WTC11 (cell line): ENCODE measurements around the gene NFIX. TPM values are rescaled to one million over a fixed set of nuclear protein-coding genes. Genes with fewer than 3 reads are reported as not detected.

ENCODE experiments used
- ATAC-seq: fragments of 200-7000 bp; cut with Tn5 transposase; 2 replicates; pipeline ENCODE4 v1.10.0; 2021; ENCODE audit warnings: mild to moderate bottlenecking, moderate library complexity
- CTCF ChIA-PET: fragments of 300-600 bp; sonication (Branson Sonifier 250); formaldehyde crosslinking; loops from one replicate; lab custom pipeline; 2021; ENCODE audit warnings: antibody characterized with exemption; lab: Charles Lee
- POLR2A ChIA-PET: fragments of 350-600 bp; sonication (Branson Sonifier 250); formaldehyde crosslinking; loops from one replicate; lab custom pipeline; 2021; ENCODE audit warnings: antibody characterized with exemption; lab: Charles Lee
- DNase-seq: peaks from one replicate; pipeline ENCODE4 v3.0.0; 2021; ENCODE audit warnings: low spot score
- H3K27ac Mint-ChIP-seq: 2 replicates; pipeline ENCODE4 v1.8.0; 2021; ENCODE audit warnings: mixed read lengths
- H3K27me3 Mint-ChIP-seq: 2 replicates; pipeline ENCODE4 v1.8.0; 2021; ENCODE audit warnings: low read depth, mild to moderate bottlenecking, moderate library complexity, mixed read lengths
- H3K36me3 Mint-ChIP-seq: 2 replicates; pipeline ENCODE4 v1.8.0; 2021; ENCODE audit warnings: mixed read lengths
- H3K4me1 Mint-ChIP-seq: 2 replicates; pipeline ENCODE4 v1.8.0; 2022; ENCODE audit warnings: mixed read lengths
- H3K4me3 Mint-ChIP-seq: 2 replicates; pipeline ENCODE4 v1.8.0; 2021; ENCODE audit warnings: mild to moderate bottlenecking, moderate library complexity, mixed read lengths
- H3K9me3 Mint-ChIP-seq: 2 replicates; pipeline ENCODE4 v1.8.0; 2021; ENCODE audit warnings: mixed read lengths
- CBFB ChIP-seq: sonication (generic); formaldehyde crosslinking; IDR thresholded peaks from 2 replicates; pipeline ENCODE4 v1.8.1; 2022; ENCODE audit warnings: mild to moderate bottlenecking, low read depth, missing genetic modification reagents
- CREM ChIP-seq: sonication (generic); formaldehyde crosslinking; IDR thresholded peaks from 2 replicates; pipeline ENCODE4 v1.8.1; 2022; ENCODE audit warnings: mild to moderate bottlenecking, missing genetic modification reagents, moderate library complexity
- EMX1 ChIP-seq: fragments of 250-450 bp; sonication (Bioruptor Pico); IDR thresholded peaks from 2 replicates; pipeline ENCODE4 v1.8.0; 2021; ENCODE audit warnings: mild to moderate bottlenecking
- GTF2I ChIP-seq: fragments of 250-450 bp; sonication (Bioruptor Pico); conservative IDR thresholded peaks from 2 replicates; pipeline ENCODE4 v1.4.0; 2021; ENCODE audit warnings: mild to moderate bottlenecking
- NFE2L1 ChIP-seq: sonication (generic); formaldehyde crosslinking; IDR thresholded peaks from 2 replicates; pipeline ENCODE4 v1.8.1; 2023; ENCODE audit warnings: missing genetic modification reagents
- NR1H2 ChIP-seq: sonication (generic); formaldehyde crosslinking; IDR thresholded peaks from 2 replicates; pipeline ENCODE4 v1.9.0; 2021; ENCODE audit warnings: mild to moderate bottlenecking, moderate library complexity, missing genetic modification reagents
- SMAD3 ChIP-seq: sonication (generic); formaldehyde crosslinking; IDR thresholded peaks from 2 replicates; pipeline ENCODE4 v1.8.0; 2022; ENCODE audit warnings: missing genetic modification reagents, mild to moderate bottlenecking, borderline replicate concordance
- TCF7 ChIP-seq: sonication (generic); formaldehyde crosslinking; IDR thresholded peaks from 2 replicates; pipeline ENCODE4 v1.8.0; 2022; ENCODE audit warnings: mild to moderate bottlenecking, low read depth, missing genetic modification reagents, moderate library complexity
- ZNF232 ChIP-seq: sonication (generic); formaldehyde crosslinking; IDR thresholded peaks from 2 replicates; pipeline ENCODE4 v1.8.0; 2022; ENCODE audit warnings: mild to moderate bottlenecking, missing genetic modification reagents
- ZNF416 ChIP-seq: fragments of 250-450 bp; sonication (Bioruptor Pico); IDR thresholded peaks from 2 replicates; pipeline ENCODE4 v1.9.0; 2021; ENCODE audit warnings: mild to moderate bottlenecking, inconsistent platforms
- ZNF423 ChIP-seq: fragments of 250-450 bp; sonication (Bioruptor Pico); IDR thresholded peaks from 2 replicates; pipeline ENCODE4 v2.1.2; 2022; ENCODE audit warnings: mild to moderate bottlenecking, moderate library complexity
- total RNA-seq: library from RNA; stranded (reverse); gene quantifications from 3 replicates; pipeline ENCODE4 v1.2.3, GENCODE V29; 2021
- TF ChIP-seq, protein P1 (sequence below): sonication (generic); formaldehyde crosslinking; IDR thresholded peaks from 2 replicates; pipeline ENCODE4 v1.8.1; 2023; ENCODE audit warnings: mild to moderate bottlenecking, missing genetic modification reagents
- TF ChIP-seq, protein P2 (sequence below): sonication (generic); formaldehyde crosslinking; IDR thresholded peaks from 2 replicates; pipeline ENCODE4 v1.8.1; 2023; ENCODE audit warnings: mild to moderate bottlenecking, missing genetic modification reagents, moderate library complexity
- TF ChIP-seq, protein P3 (sequence below): sonication (generic); formaldehyde crosslinking; IDR thresholded peaks from 2 replicates; pipeline ENCODE4 v1.8.0; 2022; ENCODE audit warnings: mild to moderate bottlenecking, missing genetic modification reagents
- TF ChIP-seq, protein P4 (sequence below): sonication (generic); formaldehyde crosslinking; IDR thresholded peaks from 2 replicates; pipeline ENCODE4 v1.8.0; 2023; ENCODE audit warnings: missing genetic modification reagents
- TF ChIP-seq, protein P5 (sequence below): sonication (generic); formaldehyde crosslinking; IDR thresholded peaks from 2 replicates; pipeline ENCODE4 v1.8.1; 2022; ENCODE audit warnings: low read depth, mild to moderate bottlenecking, moderate library complexity, missing genetic modification reagents, borderline replicate concordance
- TF ChIP-seq, protein P6 (sequence below): fragments of 200-600 bp; IDR thresholded peaks from 2 replicates; pipeline ENCODE4 v1.8.0; 2022; ENCODE audit warnings: antibody characterized with exemption
- TF ChIP-seq, protein P7 (sequence below): fragments of 250-450 bp; sonication (Bioruptor Pico); IDR thresholded peaks from 2 replicates; pipeline ENCODE4 v1.9.0; 2021; ENCODE audit warnings: mild to moderate bottlenecking
- TF ChIP-seq, protein P8 (sequence below): sonication (generic); formaldehyde crosslinking; conservative IDR thresholded peaks from 2 replicates; pipeline ENCODE4 v1.8.1; 2023; ENCODE audit warnings: mild to moderate bottlenecking, low read depth, missing genetic modification reagents, moderate library complexity

Gene NFIX
- total RNA-seq, 1 experiment from 2014 or later, result 1.4 TPM

DNA sequence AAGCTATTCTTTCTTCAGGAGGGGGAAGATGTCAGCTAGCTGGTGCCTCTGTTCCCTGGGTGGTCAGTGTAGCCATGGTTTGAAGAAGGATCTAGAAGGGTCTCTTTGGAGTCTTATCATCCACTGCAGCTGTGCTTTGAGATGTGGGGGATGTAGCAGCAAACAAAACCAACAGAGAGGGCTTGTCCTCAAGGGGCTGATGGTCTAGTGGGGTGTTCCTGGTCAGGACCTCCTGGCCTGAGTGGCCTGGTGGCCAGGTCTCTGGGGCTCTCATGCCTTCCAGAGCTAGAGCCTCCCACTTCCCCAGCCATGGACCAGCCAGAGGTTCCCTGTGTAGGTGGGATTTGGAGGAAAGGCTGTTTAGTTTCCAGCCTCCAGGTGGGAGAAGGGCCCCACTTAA, 67.0 kb downstream of the NFIX start:
- DNase-seq (no peak), ATAC-seq (no peak)
- TF ChIP-seq, protein P1, sequence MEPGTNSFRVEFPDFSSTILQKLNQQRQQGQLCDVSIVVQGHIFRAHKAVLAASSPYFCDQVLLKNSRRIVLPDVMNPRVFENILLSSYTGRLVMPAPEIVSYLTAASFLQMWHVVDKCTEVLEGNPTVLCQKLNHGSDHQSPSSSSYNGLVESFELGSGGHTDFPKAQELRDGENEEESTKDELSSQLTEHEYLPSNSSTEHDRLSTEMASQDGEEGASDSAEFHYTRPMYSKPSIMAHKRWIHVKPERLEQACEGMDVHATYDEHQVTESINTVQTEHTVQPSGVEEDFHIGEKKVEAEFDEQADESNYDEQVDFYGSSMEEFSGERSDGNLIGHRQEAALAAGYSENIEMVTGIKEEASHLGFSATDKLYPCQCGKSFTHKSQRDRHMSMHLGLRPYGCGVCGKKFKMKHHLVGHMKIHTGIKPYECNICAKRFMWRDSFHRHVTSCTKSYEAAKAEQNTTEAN (CRISPR knock-in tag), result no peak
- TF ChIP-seq NR1H2 (CRISPR knock-in tag) (no peak), CBFB (CRISPR knock-in tag) (no peak), TCF7 (CRISPR knock-in tag) (no peak), ZNF416 (CRISPR knock-in tag) (no peak), SMAD3 (CRISPR knock-in tag) (no peak), GTF2I (no peak), ZNF232 (CRISPR knock-in tag) (no peak)
- TF ChIP-seq, protein P2, sequence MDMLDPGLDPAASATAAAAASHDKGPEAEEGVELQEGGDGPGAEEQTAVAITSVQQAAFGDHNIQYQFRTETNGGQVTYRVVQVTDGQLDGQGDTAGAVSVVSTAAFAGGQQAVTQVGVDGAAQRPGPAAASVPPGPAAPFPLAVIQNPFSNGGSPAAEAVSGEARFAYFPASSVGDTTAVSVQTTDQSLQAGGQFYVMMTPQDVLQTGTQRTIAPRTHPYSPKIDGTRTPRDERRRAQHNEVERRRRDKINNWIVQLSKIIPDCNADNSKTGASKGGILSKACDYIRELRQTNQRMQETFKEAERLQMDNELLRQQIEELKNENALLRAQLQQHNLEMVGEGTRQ (CRISPR knock-in tag), result no peak
- TF ChIP-seq, protein P3, sequence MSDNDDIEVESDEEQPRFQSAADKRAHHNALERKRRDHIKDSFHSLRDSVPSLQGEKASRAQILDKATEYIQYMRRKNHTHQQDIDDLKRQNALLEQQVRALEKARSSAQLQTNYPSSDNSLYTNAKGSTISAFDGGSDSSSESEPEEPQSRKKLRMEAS (CRISPR knock-in tag), result no peak
- TF ChIP-seq, protein P4, sequence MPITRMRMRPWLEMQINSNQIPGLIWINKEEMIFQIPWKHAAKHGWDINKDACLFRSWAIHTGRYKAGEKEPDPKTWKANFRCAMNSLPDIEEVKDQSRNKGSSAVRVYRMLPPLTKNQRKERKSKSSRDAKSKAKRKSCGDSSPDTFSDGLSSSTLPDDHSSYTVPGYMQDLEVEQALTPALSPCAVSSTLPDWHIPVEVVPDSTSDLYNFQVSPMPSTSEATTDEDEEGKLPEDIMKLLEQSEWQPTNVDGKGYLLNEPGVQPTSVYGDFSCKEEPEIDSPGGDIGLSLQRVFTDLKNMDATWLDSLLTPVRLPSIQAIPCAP, result no peak
- TF ChIP-seq, protein P5, sequence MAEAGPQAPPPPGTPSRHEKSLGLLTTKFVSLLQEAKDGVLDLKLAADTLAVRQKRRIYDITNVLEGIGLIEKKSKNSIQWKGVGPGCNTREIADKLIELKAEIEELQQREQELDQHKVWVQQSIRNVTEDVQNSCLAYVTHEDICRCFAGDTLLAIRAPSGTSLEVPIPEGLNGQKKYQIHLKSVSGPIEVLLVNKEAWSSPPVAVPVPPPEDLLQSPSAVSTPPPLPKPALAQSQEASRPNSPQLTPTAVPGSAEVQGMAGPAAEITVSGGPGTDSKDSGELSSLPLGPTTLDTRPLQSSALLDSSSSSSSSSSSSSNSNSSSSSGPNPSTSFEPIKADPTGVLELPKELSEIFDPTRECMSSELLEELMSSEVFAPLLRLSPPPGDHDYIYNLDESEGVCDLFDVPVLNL (CRISPR knock-in tag), result no peak
- TF ChIP-seq, protein P6, sequence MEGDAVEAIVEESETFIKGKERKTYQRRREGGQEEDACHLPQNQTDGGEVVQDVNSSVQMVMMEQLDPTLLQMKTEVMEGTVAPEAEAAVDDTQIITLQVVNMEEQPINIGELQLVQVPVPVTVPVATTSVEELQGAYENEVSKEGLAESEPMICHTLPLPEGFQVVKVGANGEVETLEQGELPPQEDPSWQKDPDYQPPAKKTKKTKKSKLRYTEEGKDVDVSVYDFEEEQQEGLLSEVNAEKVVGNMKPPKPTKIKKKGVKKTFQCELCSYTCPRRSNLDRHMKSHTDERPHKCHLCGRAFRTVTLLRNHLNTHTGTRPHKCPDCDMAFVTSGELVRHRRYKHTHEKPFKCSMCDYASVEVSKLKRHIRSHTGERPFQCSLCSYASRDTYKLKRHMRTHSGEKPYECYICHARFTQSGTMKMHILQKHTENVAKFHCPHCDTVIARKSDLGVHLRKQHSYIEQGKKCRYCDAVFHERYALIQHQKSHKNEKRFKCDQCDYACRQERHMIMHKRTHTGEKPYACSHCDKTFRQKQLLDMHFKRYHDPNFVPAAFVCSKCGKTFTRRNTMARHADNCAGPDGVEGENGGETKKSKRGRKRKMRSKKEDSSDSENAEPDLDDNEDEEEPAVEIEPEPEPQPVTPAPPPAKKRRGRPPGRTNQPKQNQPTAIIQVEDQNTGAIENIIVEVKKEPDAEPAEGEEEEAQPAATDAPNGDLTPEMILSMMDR, result no peak
- TF ChIP-seq, protein P7, sequence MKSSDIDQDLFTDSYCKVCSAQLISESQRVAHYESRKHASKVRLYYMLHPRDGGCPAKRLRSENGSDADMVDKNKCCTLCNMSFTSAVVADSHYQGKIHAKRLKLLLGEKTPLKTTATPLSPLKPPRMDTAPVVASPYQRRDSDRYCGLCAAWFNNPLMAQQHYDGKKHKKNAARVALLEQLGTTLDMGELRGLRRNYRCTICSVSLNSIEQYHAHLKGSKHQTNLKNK, result no peak
- Mint-ChIP-seq H3K27me3 (peaks cover 66% of the 10 kb centered on the region), H3K4me1 (peaks cover 16% of the 10 kb centered on the region), H3K36me3 (no peaks in the 10 kb centered on the region), H3K27ac (no peak overlapping the region), H3K9me3 (no peaks in the 10 kb centered on the region), H3K4me3 (no peak overlapping the region)
- ChIA-PET CTCF (interaction anchor here (1.7 to 12.0 kb wide), 13 partner anchors 11 to 97 kb away, joined by 8 to 294 read pairs (median 28); no protein-coding TSS in a partner anchor), POLR2A (interaction anchor here (1.0 to 1.5 kb wide), 3 partner anchors 20 to 132 kb away, joined by 3 to 5 read pairs (median 3); no protein-coding TSS in a partner anchor)

DNA sequence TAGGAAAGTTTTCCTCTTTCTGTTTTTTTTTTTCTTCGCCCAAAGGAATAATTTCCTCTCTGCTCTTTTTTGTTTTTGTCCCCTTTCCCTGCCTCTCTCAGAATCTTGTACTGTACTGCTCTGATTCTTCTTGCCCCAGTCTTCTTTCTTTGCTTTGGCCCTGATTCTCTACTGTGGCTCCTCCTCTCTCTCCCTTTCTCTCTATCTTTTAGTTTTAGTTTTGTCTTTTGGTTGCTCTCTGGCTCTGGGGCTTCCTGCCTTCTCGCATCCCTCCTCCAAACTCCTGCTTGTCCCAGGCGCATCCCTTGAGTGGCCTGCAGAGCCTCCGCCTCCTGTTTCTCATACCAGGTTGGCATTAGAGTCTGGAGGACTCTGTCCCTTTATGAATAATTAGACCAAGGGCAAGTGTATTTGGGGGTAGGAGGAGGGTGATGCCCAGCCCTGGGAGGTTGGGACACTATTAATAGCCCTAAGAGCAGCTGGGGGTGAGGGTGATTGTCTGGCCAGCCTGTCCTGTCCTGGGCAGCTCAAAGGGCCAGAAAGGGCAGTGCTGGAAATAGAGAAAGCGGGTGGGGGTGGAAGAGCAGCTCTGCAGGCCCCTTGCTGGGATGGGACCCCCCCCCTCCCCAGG, 68.3 kb downstream of the NFIX start:
- Mint-ChIP-seq H3K27ac (no peak overlapping the region), H3K36me3 (no peaks in the 10 kb centered on the region), H3K4me3 (no peak overlapping the region), H3K9me3 (no peaks in the 10 kb centered on the region), H3K4me1 (peaks cover 12% of the 10 kb centered on the region), H3K27me3 (peaks cover 53% of the 10 kb centered on the region)
- ChIA-PET POLR2A (no interaction called here), CTCF (interaction anchor here (1.2 to 7.5 kb wide), 4 partner anchors 10 to 98 kb away, joined by 3 to 91 read pairs (median 6); no protein-coding TSS in a partner anchor)
- no peak for DNase-seq
- no peak for ATAC-seq
- no peak for TF ChIP-seq EMX1

DNA sequence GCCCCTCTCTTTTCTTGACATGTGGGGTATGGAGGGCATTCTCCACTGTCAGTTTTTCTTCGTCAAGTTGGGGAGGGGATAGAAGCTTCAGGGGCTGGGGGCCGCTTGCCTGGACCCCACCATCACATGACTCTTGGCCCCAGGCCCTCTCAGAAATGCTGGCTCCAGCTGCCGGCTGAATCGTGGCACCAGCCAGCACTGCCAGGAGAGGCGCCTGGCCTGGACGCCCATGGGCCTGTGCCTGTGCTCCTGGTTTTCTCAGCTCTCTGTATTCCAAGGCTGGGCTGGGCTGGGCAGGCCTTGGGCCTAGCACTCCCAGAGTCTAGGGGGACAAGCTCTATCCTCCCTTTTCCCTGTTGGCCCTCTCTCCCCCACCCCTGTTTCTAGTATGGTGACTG, 68.8 kb downstream of the NFIX start:
- ATAC-seq, result no peak
- H3K4me1 Mint-ChIP-seq, result peaks cover 7% of the 10 kb centered on the region
- no peak overlapping the region for H3K4me3 Mint-ChIP-seq
- no peak overlapping the region for H3K27ac Mint-ChIP-seq
- no peaks in the 10 kb centered on the region for H3K36me3 Mint-ChIP-seq
- H3K9me3 Mint-ChIP-seq, result no peaks in the 10 kb centered on the region
- no peak for DNase-seq
- H3K27me3 Mint-ChIP-seq, result peaks cover 48% of the 10 kb centered on the region
- CTCF ChIA-PET, result interaction anchor here (0.7 to 7.5 kb wide), 5 partner anchors 10 to 98 kb away, joined by 3 to 91 read pairs (median 4); no protein-coding TSS in a partner anchor
- POLR2A ChIA-PET, result no interaction called here
- TF ChIP-seq, protein P8, sequence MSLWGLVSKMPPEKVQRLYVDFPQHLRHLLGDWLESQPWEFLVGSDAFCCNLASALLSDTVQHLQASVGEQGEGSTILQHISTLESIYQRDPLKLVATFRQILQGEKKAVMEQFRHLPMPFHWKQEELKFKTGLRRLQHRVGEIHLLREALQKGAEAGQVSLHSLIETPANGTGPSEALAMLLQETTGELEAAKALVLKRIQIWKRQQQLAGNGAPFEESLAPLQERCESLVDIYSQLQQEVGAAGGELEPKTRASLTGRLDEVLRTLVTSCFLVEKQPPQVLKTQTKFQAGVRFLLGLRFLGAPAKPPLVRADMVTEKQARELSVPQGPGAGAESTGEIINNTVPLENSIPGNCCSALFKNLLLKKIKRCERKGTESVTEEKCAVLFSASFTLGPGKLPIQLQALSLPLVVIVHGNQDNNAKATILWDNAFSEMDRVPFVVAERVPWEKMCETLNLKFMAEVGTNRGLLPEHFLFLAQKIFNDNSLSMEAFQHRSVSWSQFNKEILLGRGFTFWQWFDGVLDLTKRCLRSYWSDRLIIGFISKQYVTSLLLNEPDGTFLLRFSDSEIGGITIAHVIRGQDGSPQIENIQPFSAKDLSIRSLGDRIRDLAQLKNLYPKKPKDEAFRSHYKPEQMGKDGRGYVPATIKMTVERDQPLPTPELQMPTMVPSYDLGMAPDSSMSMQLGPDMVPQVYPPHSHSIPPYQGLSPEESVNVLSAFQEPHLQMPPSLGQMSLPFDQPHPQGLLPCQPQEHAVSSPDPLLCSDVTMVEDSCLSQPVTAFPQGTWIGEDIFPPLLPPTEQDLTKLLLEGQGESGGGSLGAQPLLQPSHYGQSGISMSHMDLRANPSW (CRISPR knock-in tag), result no peak
- TF ChIP-seq CREM (CRISPR knock-in tag) (no peak), ZNF232 (CRISPR knock-in tag) (no peak), ZNF423 (CRISPR knock-in tag) (no peak), EMX1 (no peak), NR1H2 (CRISPR knock-in tag) (no peak), NFE2L1 (CRISPR knock-in tag) (no peak)
- TF ChIP-seq, protein P6, result no peak
